NB4 (cell line): Measurements from ENCODE around the gene TAPT1.

Experiments used
- DNase-seq: peaks from one replicate; pipeline ENCODE4 v3.0.0; 2010; ENCODE audit warnings: low read depth
- H3K4me3 ChIP-seq: one replicate; pipeline ENCODE4 v1.5.1; 2011; ENCODE audit warnings: mild to moderate bottlenecking, low read depth, low read length, moderate library complexity
- MYC ChIP-seq: IDR thresholded peaks from 2 replicates; pipeline ENCODE4 v1.6.1; 2011; ENCODE audit warnings: low read depth, low read length
- POLR2A ChIP-seq: IDR thresholded peaks from 2 replicates; pipeline ENCODE4 v1.6.1; 2011; ENCODE audit warnings: mild to moderate bottlenecking; ENCODE audit not compliant: insufficient read length; ENCODE audit errors: extremely low read depth
- TF ChIP-seq, protein P1 (sequence below): IDR thresholded peaks from 2 replicates; pipeline ENCODE4 v1.6.1; 2011; ENCODE audit warnings: low read depth, low read length
- TF ChIP-seq, protein P2 (sequence below): IDR thresholded peaks from one replicate; pipeline ENCODE4 v1.5.1; 2012; ENCODE audit warnings: low read depth, low read length

TAPT1 gene

DNA sequence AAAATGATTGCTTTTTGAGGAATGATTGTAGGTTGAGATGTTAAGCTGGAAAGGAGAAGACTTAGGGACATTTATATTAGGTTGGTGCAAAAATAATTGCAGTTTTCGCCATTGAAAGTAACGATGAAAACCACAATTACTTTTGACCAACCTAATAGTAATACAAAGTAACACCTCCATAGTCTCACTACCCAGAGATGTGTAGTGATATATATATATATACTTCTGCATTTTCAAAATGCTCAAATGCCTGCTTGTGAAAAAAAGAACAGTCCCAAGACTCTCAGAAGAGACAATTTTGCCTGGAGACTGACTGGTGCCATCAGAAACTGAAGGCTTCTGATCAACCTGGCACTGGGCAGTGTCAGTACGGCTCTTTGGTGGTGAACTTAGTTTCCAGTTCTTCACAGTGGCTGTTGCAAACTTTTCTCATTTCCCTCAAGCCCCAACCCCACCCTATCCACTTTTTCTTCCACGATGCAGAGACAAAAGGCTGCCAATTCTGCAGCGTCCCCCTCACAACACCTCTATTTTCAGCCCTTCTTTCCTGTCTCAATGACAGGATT lies 35.1 kb upstream of the TAPT1 start:
- H3K4me3 ChIP-seq = no peak overlapping the region
- no peak for TF ChIP-seq MYC
- no peak for DNase-seq

DNA sequence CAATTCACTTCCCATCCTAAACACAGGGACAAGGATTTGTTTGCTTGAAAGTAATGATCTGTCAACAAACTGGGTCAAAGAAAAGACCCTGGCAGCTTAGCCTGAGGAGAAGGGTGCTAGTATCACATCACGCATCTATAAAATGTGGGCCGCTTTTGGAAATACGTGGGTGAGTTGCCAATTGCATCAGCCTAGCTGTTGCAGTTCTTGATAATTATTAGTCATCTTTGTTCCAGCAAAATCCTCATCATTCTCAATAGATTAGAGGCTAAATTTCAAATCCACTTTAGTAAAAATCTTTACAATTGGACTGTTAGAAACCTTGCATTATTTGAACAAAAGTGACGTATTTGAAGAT lies 33.6 kb upstream of the TAPT1 start:
- no peak overlapping the region for H3K4me3 ChIP-seq
- TF ChIP-seq, protein P1, sequence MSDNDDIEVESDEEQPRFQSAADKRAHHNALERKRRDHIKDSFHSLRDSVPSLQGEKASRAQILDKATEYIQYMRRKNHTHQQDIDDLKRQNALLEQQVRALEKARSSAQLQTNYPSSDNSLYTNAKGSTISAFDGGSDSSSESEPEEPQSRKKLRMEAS = no peak
- TF ChIP-seq, protein P2, sequence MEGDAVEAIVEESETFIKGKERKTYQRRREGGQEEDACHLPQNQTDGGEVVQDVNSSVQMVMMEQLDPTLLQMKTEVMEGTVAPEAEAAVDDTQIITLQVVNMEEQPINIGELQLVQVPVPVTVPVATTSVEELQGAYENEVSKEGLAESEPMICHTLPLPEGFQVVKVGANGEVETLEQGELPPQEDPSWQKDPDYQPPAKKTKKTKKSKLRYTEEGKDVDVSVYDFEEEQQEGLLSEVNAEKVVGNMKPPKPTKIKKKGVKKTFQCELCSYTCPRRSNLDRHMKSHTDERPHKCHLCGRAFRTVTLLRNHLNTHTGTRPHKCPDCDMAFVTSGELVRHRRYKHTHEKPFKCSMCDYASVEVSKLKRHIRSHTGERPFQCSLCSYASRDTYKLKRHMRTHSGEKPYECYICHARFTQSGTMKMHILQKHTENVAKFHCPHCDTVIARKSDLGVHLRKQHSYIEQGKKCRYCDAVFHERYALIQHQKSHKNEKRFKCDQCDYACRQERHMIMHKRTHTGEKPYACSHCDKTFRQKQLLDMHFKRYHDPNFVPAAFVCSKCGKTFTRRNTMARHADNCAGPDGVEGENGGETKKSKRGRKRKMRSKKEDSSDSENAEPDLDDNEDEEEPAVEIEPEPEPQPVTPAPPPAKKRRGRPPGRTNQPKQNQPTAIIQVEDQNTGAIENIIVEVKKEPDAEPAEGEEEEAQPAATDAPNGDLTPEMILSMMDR = no peak
- no peak for TF ChIP-seq MYC
- TF ChIP-seq POLR2A = no peak
- DNase-seq = no peak

DNA sequence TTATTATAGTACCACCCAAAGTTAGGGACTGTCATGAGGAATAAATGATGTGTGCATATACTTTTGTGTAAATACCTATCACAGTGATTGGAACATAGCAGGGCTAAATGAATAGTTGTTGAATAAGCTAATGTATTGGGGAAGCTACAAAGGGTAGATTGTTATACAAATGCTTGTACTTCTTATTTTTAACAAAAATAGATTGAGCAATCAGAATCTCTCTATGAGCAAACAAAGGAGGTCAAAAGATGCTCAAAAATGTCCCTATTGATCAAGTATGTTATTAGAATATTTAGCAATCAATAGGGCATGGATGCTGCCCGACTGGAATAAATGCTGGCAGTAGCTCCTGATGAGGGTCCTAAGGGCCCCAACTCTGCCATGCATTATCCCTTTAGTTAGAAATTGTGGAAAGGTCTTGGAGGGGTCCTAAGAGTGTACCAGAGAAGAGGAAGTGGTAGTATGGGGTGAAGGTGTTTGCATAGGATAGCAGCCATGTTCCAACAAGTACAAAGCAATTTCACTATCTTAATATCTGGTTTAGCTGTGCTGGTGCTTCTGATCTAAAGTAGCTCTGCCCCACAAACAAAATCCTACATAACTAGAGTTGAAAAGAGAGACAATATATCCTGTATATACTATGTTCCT lies 33.1 kb upstream of the TAPT1 start:
- TF ChIP-seq, protein P1 = no peak
- TF ChIP-seq POLR2A = no peak
- TF ChIP-seq, protein P2 = no peak
- no peak for TF ChIP-seq MYC
- no peak overlapping the region for H3K4me3 ChIP-seq
- DNase-seq = no peak

DNA sequence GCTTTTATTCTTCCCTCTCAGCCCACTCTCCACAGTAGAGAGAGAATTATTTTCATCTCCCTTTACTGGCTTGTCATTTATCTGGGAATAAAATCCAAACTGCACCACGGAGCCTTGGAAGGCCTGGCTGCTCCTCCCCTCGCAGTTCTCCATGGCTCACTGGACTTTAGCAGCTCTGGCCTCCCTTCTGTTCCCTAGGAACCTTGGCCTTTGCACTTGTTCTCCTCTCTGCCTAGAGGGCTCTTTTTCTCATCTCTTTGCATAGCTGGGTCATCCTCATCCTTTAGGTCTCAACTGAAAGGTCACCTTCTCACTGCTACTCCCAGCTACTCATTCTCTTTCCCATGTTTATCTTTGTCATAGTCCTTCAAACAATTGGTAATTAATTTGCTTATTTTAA lies 31.3 kb upstream of the TAPT1 start:
- TF ChIP-seq POLR2A = no peak
- TF ChIP-seq MYC = no peak
- TF ChIP-seq, protein P1 = no peak
- TF ChIP-seq, protein P2 = no peak
- H3K4me3 ChIP-seq = no peak overlapping the region
- DNase-seq = no peak

DNA sequence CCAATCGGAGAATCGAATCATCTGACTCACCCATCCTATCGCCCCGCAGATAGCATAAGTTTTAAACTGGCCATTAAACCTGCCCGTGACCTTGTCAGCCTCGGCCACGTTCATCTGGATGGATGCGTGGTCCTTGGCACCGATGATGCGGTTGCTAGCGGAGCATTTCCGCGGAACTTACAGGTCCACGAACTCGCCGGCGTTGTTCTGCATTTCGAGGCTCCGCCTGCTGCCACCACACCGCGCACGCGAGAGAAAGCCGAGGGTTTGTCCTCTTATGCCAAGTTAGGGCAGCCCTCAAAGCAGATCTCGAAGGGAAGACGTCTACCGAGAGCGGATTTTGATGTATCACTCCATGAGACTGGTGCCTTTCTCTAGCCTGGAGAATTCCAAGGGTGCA lies 30.1 kb upstream of the TAPT1 start:
- DNase-seq = no peak
- TF ChIP-seq POLR2A (no peak), MYC (no peak)
- TF ChIP-seq, protein P1 = no peak
- TF ChIP-seq, protein P2 = no peak
- no peak overlapping the region for H3K4me3 ChIP-seq

DNA sequence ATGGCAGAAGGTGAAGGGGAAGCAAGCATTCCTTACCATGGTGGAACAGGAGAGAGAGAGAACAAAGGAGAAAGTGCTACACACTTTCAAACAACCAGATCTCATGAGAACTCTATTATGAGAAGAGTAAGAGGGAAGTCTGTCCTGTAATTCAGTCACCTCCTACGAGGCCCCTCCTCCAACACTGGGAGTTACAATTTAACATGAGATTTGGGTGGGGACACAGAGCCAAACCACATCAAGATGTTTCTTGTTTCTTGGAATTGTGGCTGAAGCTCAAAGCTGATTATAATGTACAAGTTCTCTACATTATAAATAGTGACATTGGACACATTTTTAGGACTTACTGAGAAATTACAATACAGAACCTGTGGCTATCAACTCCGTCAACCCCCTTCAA lies 29.5 kb upstream of the TAPT1 start:
- TF ChIP-seq POLR2A = no peak
- TF ChIP-seq, protein P2 = no peak
- TF ChIP-seq, protein P1 = no peak
- no peak for TF ChIP-seq MYC
- no peak overlapping the region for H3K4me3 ChIP-seq
- no peak for DNase-seq
